Adipose tissue (tissue), 3 donors: Measurements from ENCODE around the gene LUZP1. TPM values are rescaled to one million over a fixed set of nuclear protein-coding genes. Genes with fewer than 3 reads are reported as not detected.

Source experiments
- H3K27ac ChIP-seq: one replicate; pipeline ENCODE4 v1.5.1; 2013; ENCODE audit warnings: low read depth, low read length
- WGBS, 3 donors: extraction: QIAGEN DNeasy Blood & Tissue Kit; methylation state at CpG; one replicate each; pipeline ENCODE4 v1.1.7; 2013; 5-methylcytosine and 5-hydroxymethylcytosine counted together
- polyA plus RNA-seq, 3 donors: library from polyadenylated mRNA; stranded (reverse); fragments of 200-250 nt; gene quantifications; one replicate each; pipeline ENCODE4 v1.2.3, GENCODE V29; 2013
- donor health status: healthy with polysubstance abuse.
- donor health status: Bipolar disorder and iron deficiency.
- donor health status: healthy.

Gene LUZP1
- polyA plus RNA-seq, 3 donors = 3.0 to 15.5 (median 7.0) TPM

DNA sequence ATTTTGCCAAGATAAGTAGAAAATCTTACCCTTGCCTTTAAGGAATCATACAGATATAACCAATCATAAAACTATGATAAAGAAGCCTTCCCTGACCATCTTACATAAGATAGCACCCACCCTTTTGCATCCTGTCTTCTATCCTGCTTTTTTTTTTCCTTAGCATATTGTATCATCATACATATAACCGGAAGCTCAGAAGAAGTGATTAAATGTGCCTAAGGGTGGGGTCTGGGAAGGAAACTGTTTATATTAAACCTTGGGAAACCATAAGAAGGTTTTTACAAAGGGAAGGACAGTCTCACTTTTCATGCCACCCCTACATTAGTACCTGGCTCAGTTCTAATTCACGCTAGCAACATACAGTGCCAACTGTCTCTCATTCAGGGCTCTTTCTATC is 66.8 kb downstream of the LUZP1 start:
- H3K27ac ChIP-seq = no peak overlapping the region
- 67 to 87% (median 68%) methylated on average over 2 of the region's 2 CpGs for WGBS, 3 donors

DNA sequence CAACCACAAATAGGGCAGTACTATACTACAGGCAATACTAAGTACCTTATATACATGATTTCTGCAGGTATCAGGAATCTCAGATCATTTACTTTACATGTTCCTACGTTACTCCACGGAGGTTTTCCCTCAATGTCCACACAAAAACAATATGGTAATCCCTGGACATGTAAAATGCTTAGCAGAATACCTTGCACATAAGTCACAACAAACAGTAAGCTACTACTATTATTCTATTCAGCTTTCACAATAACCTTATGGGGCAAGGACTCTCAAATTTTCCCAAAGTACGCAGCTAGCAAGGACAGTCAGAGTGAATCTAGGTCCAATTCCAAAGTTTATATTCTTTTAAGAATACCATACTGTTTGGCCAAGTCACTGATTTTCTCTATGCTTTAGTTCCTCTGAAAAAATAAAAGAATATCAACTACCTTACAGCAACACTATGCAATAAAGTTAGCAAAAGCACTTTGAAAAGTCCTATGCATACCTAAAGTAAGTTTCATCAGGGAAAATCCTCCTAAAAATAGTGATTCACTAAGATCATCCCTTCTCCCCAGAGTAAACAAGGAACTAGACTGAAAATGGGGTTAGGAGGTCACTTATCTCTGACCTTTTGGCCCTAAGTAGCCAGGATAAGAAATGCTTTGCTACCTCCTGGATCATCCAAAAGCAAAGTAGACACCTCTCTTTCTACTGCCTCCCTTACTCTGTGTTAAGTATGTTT is 67.4 kb downstream of the LUZP1 start:
- 87 to 94% (median 88%) methylated on average over 3 of the region's 3 CpGs for WGBS, 3 donors
- no peak overlapping the region for H3K27ac ChIP-seq

DNA sequence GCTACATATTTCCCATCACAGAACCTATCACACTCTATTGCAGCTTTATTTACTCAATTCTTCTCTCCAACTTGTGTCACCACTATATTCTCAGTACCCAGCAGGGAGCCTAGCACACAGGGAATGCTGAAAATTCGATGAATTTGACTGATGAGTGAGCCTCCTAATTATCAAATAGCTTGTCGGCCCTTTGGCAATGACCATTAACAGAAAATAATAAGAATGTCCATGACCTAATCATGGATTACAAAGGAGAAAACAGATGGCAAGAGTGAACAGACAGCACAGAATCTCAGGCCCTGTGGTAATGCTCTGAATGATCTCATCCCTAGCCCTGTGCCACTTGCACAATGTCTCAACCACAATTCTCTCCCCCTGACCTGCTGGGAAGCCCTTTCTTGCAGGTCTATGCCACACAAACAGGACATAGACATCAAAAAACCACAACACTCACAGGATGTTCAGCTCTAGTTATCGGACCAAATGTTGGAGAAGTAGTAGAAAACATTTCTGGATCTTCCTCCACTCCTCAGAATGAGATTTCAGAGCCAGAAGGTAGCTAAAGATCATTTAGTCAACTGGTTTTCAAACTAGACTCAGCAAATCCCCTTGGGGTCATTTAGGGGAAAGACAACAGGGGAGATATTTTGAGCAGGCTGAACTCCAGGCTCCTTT is 68.4 kb downstream of the LUZP1 start:
- no peak overlapping the region for H3K27ac ChIP-seq
- 39 to 62% (median 41%) methylated on average over 3 of the region's 3 CpGs for WGBS, 3 donors

DNA sequence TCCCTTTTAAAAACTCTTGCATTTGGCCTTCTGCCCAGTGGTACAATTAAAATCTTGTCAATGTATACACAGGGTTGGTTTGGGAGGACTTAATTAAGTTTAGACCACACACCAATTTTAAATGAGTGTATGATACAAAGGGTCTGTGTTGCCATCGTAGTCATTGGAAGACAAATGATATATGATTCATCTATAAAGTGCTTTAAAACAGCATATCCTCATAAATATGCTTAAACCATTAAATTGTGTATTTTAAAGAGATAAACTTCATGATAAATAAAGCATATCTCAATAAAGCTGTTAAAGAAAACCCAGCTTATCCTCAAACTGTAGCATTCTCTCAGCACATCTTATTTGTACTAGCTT is 69.5 kb downstream of the LUZP1 start:
- no peak overlapping the region for H3K27ac ChIP-seq
- WGBS, 3 donors = 89 to 97% (median 96%) methylated on average over 1 of the region's 1 CpG

DNA sequence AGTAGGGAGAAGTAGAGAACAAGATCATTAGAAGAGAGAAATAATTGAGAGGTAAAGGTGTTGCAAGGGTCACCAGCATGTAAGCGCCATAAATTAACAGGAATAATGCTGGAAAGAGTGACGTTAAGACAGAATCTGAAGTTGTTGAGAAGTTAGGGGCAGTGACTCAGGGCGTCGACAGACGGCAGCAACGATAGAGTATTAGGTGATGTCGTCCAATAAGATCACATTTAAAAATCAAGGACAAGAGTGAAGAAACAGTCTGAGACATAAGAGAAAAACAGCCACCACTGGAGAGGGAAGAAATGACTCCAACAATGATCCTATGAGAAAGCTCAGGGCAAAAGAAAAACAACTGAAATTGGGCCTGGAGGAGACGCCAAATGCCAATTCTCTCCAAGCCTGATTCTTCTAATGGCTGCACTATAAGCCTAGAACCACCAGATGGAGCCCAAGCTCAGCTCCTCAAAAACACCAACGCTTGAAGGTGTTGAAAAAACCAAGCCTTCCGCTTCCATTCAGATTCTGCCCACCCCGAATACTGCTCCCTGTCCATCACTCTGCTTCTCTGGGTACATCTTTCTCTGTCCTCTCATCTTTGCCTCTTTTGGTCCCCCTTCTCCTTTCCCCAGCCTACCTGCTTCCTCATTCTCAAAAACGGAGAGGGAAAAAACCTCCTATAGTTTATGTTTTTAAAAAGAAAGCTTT is 70.0 kb downstream of the LUZP1 start:
- H3K27ac ChIP-seq = no peak overlapping the region
- WGBS, 3 donors = 45 to 56% (median 48%) methylated on average over 12 of the region's 12 CpGs

DNA sequence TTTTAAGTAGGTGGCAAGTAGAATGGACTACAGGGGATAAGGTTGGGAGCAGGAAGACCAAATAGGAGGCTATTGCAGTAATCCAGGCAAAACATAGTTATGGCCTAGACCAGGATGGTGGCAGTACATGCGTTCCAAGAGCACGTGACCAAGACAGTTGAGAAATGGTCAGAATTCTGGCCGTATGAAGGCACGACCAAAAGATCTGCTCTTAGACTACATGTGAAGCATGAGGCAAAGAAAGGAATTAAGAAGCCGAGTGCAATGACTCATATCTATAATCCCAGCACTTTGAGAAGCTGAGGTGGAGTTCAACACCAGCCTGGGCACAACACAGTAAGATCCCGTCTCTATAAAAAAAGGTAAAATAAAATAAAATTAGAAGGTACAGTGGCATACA is 71.3 kb downstream of the LUZP1 start:
- WGBS, 3 donors = 84 to 93% (median 84%) methylated on average over 6 of the region's 6 CpGs
- no peak overlapping the region for H3K27ac ChIP-seq

DNA sequence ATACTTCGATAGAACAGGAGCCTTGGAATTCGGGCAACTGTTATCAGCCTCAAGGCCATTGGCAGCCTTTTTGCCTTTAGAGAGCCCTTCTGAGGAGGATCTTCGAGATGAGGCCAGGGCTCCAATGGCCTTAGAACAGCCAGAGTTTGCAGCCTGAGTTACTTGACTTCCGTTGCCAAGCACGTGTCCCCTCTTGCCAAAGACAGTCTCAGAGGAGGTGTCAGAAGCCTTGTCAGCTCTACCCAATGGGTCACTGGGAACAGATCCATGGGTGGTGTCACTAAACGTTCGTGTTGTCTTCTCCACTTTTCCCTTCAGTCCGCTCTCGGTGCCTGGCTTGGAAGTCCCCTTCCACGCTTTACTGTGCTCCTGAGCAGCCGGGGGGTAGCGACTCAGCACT is 76.2 kb downstream of the LUZP1 start:
- WGBS, 3 donors = 75 to 83% (median 77%) methylated on average over 12 of the region's 12 CpGs
- no peak overlapping the region for H3K27ac ChIP-seq

DNA sequence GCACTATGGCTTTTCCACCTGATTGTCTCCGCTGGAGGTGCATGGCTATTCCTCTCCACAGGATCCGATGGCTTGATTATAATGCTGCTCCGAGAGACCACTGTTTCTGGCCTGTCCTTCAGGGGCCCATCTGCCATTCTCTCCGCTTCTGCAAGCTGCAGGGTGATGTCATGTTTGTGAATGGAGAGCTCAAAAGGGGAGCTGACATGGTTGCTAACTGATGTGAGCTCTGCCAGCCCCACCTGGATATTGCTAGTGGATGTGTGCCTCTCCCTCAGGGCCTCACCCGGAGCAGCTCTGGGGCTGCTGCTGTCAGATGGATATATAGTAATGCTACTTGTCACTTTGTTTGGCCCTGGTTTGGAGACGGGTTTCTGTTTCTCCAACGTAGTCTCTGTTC is 77.1 kb downstream of the LUZP1 start:
- WGBS, 3 donors = 90 to 95% (median 94%) methylated on average over 7 of the region's 7 CpGs

DNA sequence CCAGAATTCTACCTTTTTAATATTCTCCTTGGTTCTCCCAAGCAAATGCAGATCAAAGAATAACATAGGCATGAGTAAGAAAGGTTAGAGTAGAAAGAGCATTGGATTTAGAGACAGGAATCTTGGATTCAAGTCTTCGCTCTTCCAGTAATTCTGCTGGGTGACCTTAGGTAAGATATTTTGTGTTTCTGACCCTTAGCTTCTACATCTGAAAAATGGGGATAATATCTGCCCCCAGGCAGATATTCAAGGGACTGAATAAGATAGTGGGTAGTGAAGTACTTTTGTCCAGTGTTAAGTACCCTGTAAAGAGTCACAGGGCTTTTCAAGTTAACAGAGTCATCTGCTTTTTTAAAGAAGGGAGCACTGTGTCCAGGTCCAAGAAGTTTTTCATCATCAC is 78.6 kb downstream of the LUZP1 start:
- H3K27ac ChIP-seq = no peak overlapping the region
- 96 to 100% (median 100%) methylated on average over 1 of the region's 1 CpG for WGBS, 3 donors

More for the DNA sequence above, 77.1 kb downstream of the LUZP1 start:
- no peak overlapping the region for H3K27ac ChIP-seq

DNA sequence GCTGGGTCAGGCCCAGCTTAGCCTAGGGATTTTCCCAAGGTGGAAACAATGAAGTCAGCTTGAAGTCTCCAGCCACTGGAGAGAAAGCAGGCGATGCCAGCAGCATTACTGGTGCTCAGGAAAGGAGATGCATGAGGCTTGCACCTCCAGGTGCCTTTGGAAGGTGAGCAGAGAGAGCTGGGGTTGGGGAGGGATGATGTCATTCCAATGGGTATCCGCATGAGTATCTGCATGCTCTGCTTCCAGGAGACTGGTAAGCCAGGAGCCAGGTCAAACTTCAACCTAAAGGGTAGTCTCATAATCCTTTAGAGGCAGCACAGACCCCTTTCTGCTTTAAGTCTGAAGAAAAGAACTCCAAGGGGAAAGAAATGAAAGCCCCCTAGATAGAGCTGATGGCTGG is 80.6 kb downstream of the LUZP1 start:
- WGBS, 3 donors = 88 to 100% (median 98%) methylated on average over 2 of the region's 2 CpGs
- no peak overlapping the region for H3K27ac ChIP-seq

DNA sequence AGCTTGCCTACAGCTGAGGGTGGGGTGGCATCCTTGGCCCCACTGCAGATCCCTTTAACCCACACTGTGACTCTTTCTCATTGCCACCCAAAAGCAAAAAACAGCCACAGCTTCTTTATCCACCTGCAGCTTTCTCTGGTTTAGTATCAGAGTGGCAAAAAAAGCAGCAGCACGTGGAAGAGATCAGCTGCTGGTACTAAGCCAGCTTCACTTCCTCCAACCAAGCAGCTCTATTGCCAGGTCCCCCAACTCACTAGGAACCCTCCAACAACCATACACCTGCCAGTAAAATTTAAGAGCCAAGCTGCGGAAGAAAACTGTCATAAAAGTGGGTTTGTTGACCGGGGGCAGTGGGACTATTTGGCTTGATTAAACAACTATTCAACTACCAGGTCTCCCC is 83.0 kb downstream of the LUZP1 start:
- 74 to 79% (median 77%) methylated on average over 3 of the region's 3 CpGs for WGBS, 3 donors
- H3K27ac ChIP-seq = no peak overlapping the region

DNA sequence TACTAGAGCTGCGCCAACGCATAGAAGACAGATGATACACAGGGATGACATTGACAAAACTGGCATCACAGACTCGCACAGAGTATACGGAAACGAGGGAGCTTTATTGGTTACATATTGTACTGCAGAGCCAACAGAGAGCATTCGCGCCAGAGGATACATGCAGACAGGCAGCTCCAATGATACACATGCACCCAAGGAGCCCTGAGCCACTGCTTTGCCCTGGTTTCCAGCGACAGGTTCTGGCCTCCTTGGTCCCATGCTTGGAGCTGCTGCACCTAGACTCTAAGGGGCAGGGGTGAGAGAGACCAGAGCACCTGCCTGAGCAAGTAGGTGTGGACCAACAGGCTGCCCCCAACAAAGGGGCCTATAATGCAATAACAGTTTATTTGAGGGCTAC is 83.8 kb downstream of the LUZP1 start:
- WGBS, 3 donors = 92 to 95% (median 93%) methylated on average over 8 of the region's 8 CpGs
- no peak overlapping the region for H3K27ac ChIP-seq

DNA sequence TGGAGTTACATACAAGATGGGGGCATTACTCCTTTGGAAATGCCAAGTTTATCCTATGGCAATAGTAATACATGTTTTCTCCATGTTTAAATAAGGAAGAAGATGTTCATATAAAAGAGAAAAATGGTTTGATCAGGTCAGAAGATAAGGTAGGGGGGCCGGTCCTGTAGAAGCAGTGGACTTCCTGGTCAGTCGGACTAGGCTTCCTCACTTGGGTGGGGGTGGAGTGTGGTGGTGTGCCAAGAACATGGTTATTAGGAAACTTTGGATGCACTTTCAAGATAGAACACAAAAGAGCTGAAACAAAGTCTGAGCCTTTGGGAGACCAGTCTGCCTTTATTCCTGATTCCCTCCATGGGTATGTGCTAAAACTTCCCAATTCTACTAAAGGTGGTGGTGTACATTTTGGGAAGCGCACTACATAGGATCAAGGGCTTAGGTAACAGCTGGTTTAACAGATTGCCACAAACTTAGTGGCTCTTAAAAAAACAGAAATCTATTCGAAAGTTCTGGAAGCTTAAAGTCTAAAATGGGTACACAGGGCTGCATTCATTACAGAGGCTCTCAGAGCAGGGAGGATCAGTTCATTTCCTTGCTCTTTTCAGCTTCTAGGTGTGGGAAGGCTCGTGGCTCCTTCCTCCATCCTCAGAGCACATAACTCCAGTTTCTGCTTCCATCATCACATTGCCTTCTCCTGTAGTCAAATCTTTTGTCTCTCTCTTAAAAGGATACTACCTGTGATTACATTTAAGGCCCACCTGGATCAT is 84.8 kb downstream of the LUZP1 start:
- no peak overlapping the region for H3K27ac ChIP-seq
- 58 to 73% (median 60%) methylated on average over 5 of the region's 5 CpGs for WGBS, 3 donors

DNA sequence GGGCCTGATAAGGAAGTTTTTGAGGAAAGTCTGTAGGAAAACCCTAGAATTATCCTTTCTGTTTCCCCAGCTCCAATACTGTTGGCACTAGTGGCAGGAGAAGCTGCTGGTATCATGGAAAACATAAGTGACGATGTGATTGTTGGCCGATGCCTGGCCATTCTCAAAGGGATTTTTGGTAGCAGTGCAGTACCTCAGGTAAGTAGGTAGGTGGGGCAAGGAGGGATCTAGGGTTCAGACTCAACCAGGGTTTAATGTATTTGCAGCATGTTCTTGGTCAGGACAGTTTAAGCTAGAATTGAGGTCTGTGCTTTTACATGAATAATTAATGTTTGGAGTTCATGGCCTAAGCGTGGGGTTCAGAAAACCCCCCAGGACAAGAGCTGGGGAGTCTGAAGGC is 87.3 kb downstream of the LUZP1 start:
- no peak overlapping the region for H3K27ac ChIP-seq
- 86 to 94% (median 93%) methylated on average over 3 of the region's 3 CpGs for WGBS, 3 donors

DNA sequence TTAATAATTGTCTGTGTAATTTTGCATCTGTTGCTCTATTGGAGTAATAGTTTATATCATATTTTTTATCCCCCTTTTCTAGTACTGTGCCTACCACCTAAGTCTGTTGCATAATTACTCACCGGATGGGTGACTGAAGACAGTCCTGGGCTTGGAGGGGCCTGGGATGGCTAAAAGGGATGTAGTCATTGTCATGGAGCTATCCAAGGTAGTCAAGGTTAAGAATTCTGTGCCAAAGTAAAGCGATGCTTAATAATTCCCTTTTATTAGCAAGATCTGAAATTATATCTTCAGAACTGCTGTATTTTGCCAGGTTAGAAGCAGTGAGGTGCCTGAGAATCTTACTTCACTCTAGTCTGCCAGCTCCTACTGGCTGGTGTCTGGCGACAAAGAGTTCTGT is 87.8 kb downstream of the LUZP1 start:
- H3K27ac ChIP-seq = no peak overlapping the region
- WGBS, 3 donors = 89 to 97% (median 91%) methylated on average over 3 of the region's 3 CpGs

DNA sequence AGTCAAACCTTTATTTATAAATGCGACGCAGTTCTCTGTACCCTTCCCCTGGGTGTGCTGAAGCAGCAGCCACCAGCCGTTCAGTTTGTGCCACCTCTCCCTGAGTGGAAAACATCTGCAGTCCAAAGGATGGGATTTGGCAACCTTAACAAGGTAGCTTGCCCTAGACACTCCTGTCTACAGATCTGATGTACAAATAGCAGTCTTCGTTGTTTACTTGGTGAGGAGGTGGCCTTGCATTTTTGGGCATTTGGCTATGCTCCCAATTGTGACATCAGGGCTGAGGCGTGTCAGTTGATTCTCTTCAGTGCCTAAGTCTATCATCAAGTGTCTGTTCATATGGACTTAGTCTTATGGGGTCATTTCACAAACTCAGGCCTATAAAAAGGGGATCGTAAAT is 89.6 kb downstream of the LUZP1 start:
- 82 to 90% (median 85%) methylated on average over 6 of the region's 6 CpGs for WGBS, 3 donors
- no peak overlapping the region for H3K27ac ChIP-seq

DNA sequence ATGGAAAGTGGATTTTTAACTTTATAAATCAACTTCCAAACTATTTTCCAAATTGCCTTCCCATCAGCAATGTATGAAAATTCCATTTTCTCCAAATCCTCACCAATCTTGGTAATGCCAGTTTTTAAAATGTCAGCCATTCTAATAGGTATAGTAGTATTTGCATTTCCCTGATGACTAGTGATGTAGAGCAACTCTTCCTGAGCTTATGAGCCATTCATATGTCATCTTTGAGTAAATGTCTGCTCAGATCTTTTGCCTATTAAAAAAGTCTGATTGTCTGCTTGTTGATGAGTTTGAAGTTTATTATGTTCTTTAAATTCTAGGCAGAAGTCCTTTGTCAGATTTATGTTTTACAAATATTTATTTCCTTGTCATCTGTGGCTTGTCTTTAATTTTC is 94.6 kb downstream of the LUZP1 start:
- H3K27ac ChIP-seq = no peak overlapping the region

DNA sequence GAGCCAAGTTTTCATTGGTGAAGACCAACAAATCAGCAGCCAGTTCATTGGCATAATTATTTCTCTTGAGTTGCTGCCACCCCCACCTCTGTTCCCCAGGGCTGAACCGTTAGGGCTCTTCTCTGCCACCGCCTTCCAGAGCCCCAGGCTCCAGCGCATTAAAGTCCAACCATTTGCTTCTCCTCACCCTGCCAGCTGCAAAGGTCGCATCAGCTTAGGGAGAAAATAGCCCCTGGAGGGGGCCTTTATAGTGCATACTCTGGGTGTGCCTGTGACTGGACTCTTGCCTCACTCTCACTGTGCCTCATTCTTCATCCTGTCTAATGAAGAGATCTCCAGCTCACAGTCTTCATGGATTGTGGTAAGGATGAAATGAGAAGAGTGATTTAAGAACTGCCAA is 99.0 kb downstream of the LUZP1 start:
- H3K27ac ChIP-seq = no peak overlapping the region
- WGBS, 3 donors = 94 to 96% (median 96%) methylated on average over 4 of the region's 4 CpGs

DNA sequence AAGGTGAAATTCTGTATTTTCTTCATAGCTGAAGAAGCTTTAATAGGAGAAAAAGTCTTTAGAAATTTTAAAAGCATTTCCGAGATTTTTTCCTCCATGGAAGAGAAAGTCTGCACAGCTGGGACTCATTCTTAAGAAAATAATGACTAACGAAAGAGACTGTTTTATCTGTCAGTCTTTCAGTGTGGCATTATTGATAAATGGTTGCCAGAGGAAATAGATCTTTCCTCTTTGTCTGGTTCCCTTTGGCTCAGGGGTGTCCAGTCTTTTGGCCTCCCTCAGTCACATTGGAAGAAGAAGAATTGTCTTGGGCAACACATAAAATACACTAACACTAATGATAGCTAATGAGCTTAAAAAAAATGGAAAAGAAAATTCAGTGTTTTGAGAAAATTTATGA is 99.5 kb downstream of the LUZP1 start:
- H3K27ac ChIP-seq = no peak overlapping the region
- 68 to 91% (median 91%) methylated on average over 2 of the region's 2 CpGs for WGBS, 3 donors
